Measurements from ENCODE around the gene PRDM16. TPM values are rescaled to one million over a fixed set of nuclear protein-coding genes. Genes with fewer than 3 reads are reported as not detected.

PRDM16 gene
- total and polyA plus RNA-seq, 2 of the 8 experiments (the other 6 are each of a cell fraction or from before 2014, with no cell fraction given), result 0.39 to 0.43 TPM

GRCh38 chr1:3429766-3430165 is 360.8 kb downstream of the PRDM16 start (continued):
- TF ChIP-seq CHD7 (IDR thresholded peaks at IDR 0.05; ENCODE audit: insufficient replicate concordance, low read length) (no peak), MAX (IDR thresholded peaks at IDR 0.05) (no peak), CREB1 (IDR thresholded peaks at IDR 0.05) (no peak), CEBPB (IDR thresholded peaks at IDR 0.05; ENCODE audit: low read depth, low read length) (no peak), HDAC6 (IDR thresholded peaks at IDR 0.05; ENCODE audit: low read depth, low read length) (no peak), ZNF274 (IDR thresholded peaks at IDR 0.05; ENCODE audit: borderline replicate concordance, extremely low read depth, low read length) (no peak), ASH2L (IDR thresholded peaks at IDR 0.05; ENCODE audit: low read length) (no peak), BCL11A (IDR thresholded peaks at IDR 0.05; ENCODE audit: low read depth in 2 of 2, low read length in 2 of 2) (no peak), MAFK (IDR thresholded peaks at IDR 0.05; ENCODE audit: low read depth, low read length) (no peak)

All from H1 (cell line).